Gastrocnemius medialis (tissue), 4 donors: ENCODE measurements around the gene OR10G3. TPM values are rescaled to one million over a fixed set of nuclear protein-coding genes. Genes with fewer than 3 reads are reported as not detected.

Experiments used
- ATAC-seq, 2 donors: fragments of 150-250 bp; one replicate each; pipeline ENCODE4 v1.9.1; 2016
- DNase-seq, 2 donors: peaks; one replicate each; pipeline ENCODE4 v3.0.0-alpha.2; 2019
- H3K27ac ChIP-seq, 4 donors: fragments of 200-600 bp; sonication (generic); 1 replicate in 1 of 4; 2 replicates in 3 of 4; pipeline ENCODE4 v1.5.1; 2016 to 2018; ENCODE audit warnings: mild to moderate bottlenecking in 2 of 4, moderate library complexity in 1 of 4
- H3K27me3 ChIP-seq, 3 donors: fragments of 200-600 bp; sonication (generic) in 2 of 3; 1 replicate in 1 of 3; 2 replicates in 2 of 3; pipeline versions ENCODE4 v1.5.1 to v1.6.0; 2016 to 2019; ENCODE audit warnings: mild to moderate bottlenecking in 1 of 3, moderate library complexity in 1 of 3
- H3K36me3 ChIP-seq, 2 donors: fragments of 200-600 bp; sonication (generic) in 1 of 2; one replicate each; pipeline ENCODE4 v1.5.1; 2017 to 2018
- H3K4me1 ChIP-seq, 2 donors: fragments of 200-600 bp; sonication (generic) in 1 of 2; one replicate each; pipeline ENCODE4 v1.5.1; 2016 to 2017; ENCODE audit warnings: mild to moderate bottlenecking in 2 of 2
- H3K4me3 ChIP-seq, 4 donors: fragments of 200-600 bp; sonication (generic) in 3 of 4; 1 replicate in 1 of 4; 2 replicates in 3 of 4; pipeline ENCODE4 v1.5.1; 2016 to 2019; ENCODE audit warnings: mild to moderate bottlenecking in 2 of 4
- H3K9me3 ChIP-seq, 3 donors: fragments of 200-600 bp; sonication (generic) in 2 of 3; 1 replicate in 1 of 3; 2 replicates in 2 of 3; pipeline ENCODE4 v1.5.1; 2016 to 2019
- CTCF ChIP-seq, 5 experiments: fragments of 450-650 bp in 3 of 5; fragments of 200-600 bp in 2 of 5; sonication (generic) in 2 of 5; IDR thresholded peaks in 4 of 5; conservative IDR thresholded peaks in 1 of 5; 1 replicate in 4 of 5; 2 replicates in 1 of 5; pipeline ENCODE4 v1.5.1; 2016 to 2019; ENCODE audit warnings: antibody characterized with exemption in 5 of 5, mild to moderate bottlenecking in 3 of 5, moderate library complexity in 3 of 5
- POLR2A ChIP-seq, 2 donors: fragments of 450-650 bp; IDR thresholded peaks; one replicate each; pipeline ENCODE4 v1.6.1; 2017; ENCODE audit warnings: antibody characterized with exemption in 2 of 2, mild to moderate bottlenecking in 2 of 2, moderate library complexity in 2 of 2
- in situ Hi-C, 4 donors: fragments of 200-750 bp; cut with MboI; loops; one replicate each; pipeline versions ENCODE4 v1.15.0 to v1.8.0; 2017; ENCODE audit warnings: low sequenced_read_pairs in 4 of 4
- intact Hi-C: fragments of 100-400 bp; cut with DNase I; formaldehyde crosslinking; loops from one replicate; pipeline ENCODE4 v1.15.1; 2023; ENCODE audit warnings: low total_unique reads
- total RNA-seq, 4 donors: library from RNA; depleted of rRNA; stranded (reverse); fragments of >200 nt; gene quantifications; one replicate each; pipeline versions ENCODE4 v1.1.0 to v1.2.3, GENCODE V29; 2016

The OR10G3 gene
- total RNA-seq, 4 donors from 2014 or later: not detected

GRCh38 chr14:21521501-21521900 lies 58.4 kb downstream of the OR10G3 start:
- intact Hi-C loops: no loop called here
- Histone ChIP-seq H3K27me3 (peaks cover 0 to under 1% (median 0%) of the 10 kb centered on the region in 3 donors), H3K4me3 (no peak overlapping the region), H3K4me1 (peaks cover 0 to 1% of the 10 kb centered on the region in 2 donors), H3K27ac (no peak overlapping the region), H3K36me3 (no peaks in the 10 kb centered on the region), H3K9me3 (no peaks in the 10 kb centered on the region)
- in situ Hi-C loops: no loop called here
- TF ChIP-seq CTCF (IDR thresholded peaks at IDR 0.05 in 4 of 5, conservative IDR thresholded peaks at IDR 0.05 in 1 of 5): no peak
- TF ChIP-seq POLR2A (IDR thresholded peaks at IDR 0.05): no peak
- DNase-seq (no peak), ATAC-seq (no peak)

GRCh38 chr14:21520767-21521166 lies 59.1 kb downstream of the OR10G3 start:
- no peaks in the 10 kb centered on the region for H3K27me3 ChIP-seq
- DNase-seq: no peak
- no peaks in the 10 kb centered on the region for H3K4me1 ChIP-seq
- H3K9me3 ChIP-seq: no peaks in the 10 kb centered on the region
- in situ Hi-C loops (no loop called here), intact Hi-C loops (no loop called here)
- no peak overlapping the region for H3K4me3 ChIP-seq
- no peaks in the 10 kb centered on the region for H3K36me3 ChIP-seq
- TF ChIP-seq CTCF (IDR thresholded peaks at IDR 0.05 in 4 of 5, conservative IDR thresholded peaks at IDR 0.05 in 1 of 5) (no peak), POLR2A (IDR thresholded peaks at IDR 0.05) (no peak)
- no peak for ATAC-seq
- H3K27ac ChIP-seq: no peak overlapping the region

GRCh38 chr14:21518725-21519124 lies 61.2 kb downstream of the OR10G3 start:
- H3K9me3 ChIP-seq: no peaks in the 10 kb centered on the region
- no peaks in the 10 kb centered on the region for H3K27me3 ChIP-seq
- no peak overlapping the region for H3K27ac ChIP-seq
- no peaks in the 10 kb centered on the region for H3K4me1 ChIP-seq
- H3K36me3 ChIP-seq: no peaks in the 10 kb centered on the region
- ATAC-seq (no peak), DNase-seq (no peak)
- no peak overlapping the region for H3K4me3 ChIP-seq
- in situ Hi-C loops (no loop called here), intact Hi-C loops (loop anchor here (10.0 kb wide), 1 partner anchor 254 kb away; the partner anchor contains the start of gene HNRNPC)
- TF ChIP-seq CTCF (IDR thresholded peaks at IDR 0.05 in 4 of 5, conservative IDR thresholded peaks at IDR 0.05 in 1 of 5) (no peak), POLR2A (IDR thresholded peaks at IDR 0.05) (no peak)

Other genes starting within 250 kb of the OR10G3 start
- 10 to 100 TPM; 27.2 to 33.5 (median 30.8) TPM for gene SUPT16H, start 196.1 kb downstream of the OR10G3 start, total RNA-seq
- 10 to 100 TPM; 23.8 to 49.5 (median 37.6) TPM for gene CHD8, start 124.0 kb downstream of the OR10G3 start, total RNA-seq
- gene RAB2B, start 103.1 kb downstream of the OR10G3 start, total RNA-seq: 10 to 100 TPM in 1 of 4 donors, 1 to 10 TPM in 3; 4.8 to 13.6 (median 8.0) TPM
- 100 to 1,000 TPM in 2 of 4 donors, 10 to 100 TPM in 2; 57.2 to 135 (median 112) TPM for gene TOX4, start 102.9 kb downstream of the OR10G3 start, total RNA-seq
- 10 to 100 TPM; 16.5 to 52.4 (median 34.6) TPM for gene METTL3, start 68.7 kb downstream of the OR10G3 start, total RNA-seq
- 1 to 10 TPM in 3 of 4 donors, under 1 TPM in 1; 0.80 to 2.0 (median 1.1) TPM for gene SALL2, start 53.7 kb downstream of the OR10G3 start, total RNA-seq
- gene OR10G2, start 54.9 kb upstream of the OR10G3 start, total RNA-seq: not detected
- not detected for gene OR4E2, start 73.8 kb upstream of the OR10G3 start, total RNA-seq
- gene OR4E1, start 93.7 kb upstream of the OR10G3 start, total RNA-seq: not detected